GM06990 (cell line): ENCODE measurements around the gene SNTB2.

ENCODE experiments used
- DNase-seq: peaks from one replicate; pipeline ENCODE4 v3.0.0-alpha.2; 2011; ENCODE audit not compliant: insufficient read length; ENCODE audit errors: extremely low read depth
- H3K27me3 ChIP-seq: replicated peaks from 2 replicates; pipeline ENCODE4 v1.6.0; 2011; ENCODE audit warnings: low read length; ENCODE audit not compliant: control insufficient read depth, insufficient read depth
- H3K36me3 ChIP-seq: 2 replicates; pipeline ENCODE4 v1.5.1; 2011; ENCODE audit warnings: low read length; ENCODE audit not compliant: control insufficient read depth, insufficient read depth
- H3K4me3 ChIP-seq: replicated peaks from 2 replicates; pipeline ENCODE4 v1.5.1; 2011; ENCODE audit warnings: low read depth, mild to moderate bottlenecking, control low read depth, low read length
- CTCF ChIP-seq: IDR thresholded peaks from 2 replicates; pipeline ENCODE4 v1.5.1; 2011; ENCODE audit warnings: low read length, control low read depth, mild to moderate bottlenecking, inconsistent platforms; ENCODE audit not compliant: insufficient read depth, poor library complexity, severe bottlenecking

SNTB2 gene

GRCh38 chr16:69166221-69166833 is 20.6 kb upstream of the SNTB2 start:
- TF ChIP-seq CTCF = no peak
- Histone ChIP-seq H3K4me3 (no peak overlapping the region), H3K27me3 (no peaks in the 10 kb centered on the region), H3K36me3 (peaks cover 14% of the 10 kb centered on the region)
- no peak for DNase-seq

DNA sequence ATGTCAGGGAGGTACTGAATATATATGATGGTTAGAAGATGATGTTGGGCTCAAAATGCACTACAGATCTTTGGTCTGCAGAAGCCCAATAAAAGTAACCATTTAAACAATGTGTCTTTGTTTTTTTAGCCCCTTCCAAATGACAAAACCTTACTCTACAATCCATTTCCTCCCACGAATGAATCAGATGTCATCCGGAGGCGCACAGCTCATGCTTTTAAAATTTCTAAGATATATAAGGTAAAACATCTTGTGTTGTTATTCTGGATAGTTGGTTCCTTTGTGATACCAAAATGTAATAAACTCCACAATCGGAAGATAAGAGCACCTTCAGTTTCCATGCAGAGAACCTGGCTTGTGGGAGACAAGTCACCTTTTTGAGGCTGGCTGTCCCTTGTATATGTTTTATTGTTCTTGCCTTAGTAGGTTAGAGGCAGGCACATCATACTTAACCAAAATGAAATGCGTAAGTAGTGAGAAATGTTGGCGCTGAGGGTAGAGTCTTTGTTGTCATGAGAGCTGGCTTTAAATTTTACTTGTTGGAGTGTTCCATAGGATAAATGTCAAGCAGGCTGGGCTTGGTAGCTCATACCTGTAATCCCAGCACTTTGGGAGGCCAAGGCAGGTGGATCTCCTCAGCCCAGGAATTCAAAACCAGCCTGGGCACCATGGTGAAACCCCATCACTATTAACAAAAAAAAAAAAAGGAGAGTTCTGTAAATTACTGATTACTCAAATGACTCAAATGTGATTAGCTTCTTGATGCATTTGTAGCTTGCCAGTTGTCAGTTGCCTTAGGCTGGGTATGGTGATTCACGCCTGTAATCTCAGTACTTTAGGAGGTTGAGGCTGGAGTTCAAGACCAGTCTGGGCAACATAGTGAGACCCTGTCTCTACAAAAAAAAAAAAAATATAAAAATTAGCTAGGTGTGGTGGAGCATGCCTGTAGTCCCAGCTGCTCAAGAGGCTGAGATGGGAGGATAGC is 19.7 kb upstream of the SNTB2 start:
- TF ChIP-seq CTCF = no peak
- DNase-seq = no peak
- Histone ChIP-seq H3K27me3 (no peaks in the 10 kb centered on the region), H3K36me3 (peaks cover 11% of the 10 kb centered on the region), H3K4me3 (no peak overlapping the region)

- Histone ChIP-seq H3K36me3 (peaks cover 11% of the 10 kb centered on the region), H3K27me3 (no peaks in the 10 kb centered on the region), H3K4me3 (no peak overlapping the region)
- DNase-seq = no peak
- no peak for TF ChIP-seq CTCF
These were observed 17.9 kb upstream of the SNTB2 start for GRCh38 chr16:69169051-69169450.

DNA sequence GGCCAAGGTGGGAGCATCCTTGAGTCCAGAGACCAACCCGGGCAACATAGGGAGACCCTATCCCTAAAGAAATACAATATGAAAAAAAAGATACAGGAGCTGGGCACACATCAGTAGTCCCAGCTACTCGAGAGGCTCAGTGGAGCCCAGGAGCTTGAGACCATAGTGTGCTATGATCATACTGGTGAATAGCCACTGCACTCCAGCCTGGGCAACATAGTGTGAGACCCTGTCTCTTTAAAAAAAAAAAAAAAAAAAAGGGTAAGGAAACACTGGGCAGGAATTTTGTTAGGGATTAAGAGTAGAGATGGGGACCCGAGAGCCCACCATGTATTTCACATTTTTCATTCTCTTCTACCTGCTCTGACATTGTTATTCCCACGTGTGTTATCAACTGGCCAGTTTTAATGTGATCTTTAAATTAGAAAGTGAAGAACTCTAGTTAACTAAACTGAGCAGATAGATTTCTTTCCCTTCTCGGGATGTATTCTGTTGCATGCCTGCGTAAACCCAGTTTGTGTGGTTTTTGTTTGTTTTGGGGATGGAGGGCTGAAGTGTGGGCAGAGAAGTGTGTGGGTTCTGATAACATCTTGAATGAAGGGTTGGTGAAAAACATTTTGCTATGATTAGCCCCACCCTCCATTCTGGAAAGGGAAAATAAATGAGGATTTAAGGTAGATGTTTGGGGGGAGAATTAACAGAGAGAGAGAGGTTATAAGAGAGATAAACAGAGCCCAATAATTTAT is 17.2 kb upstream of the SNTB2 start:
- TF ChIP-seq CTCF = no peak
- Histone ChIP-seq H3K27me3 (no peaks in the 10 kb centered on the region), H3K36me3 (peaks cover 11% of the 10 kb centered on the region), H3K4me3 (no peak overlapping the region)
- DNase-seq = no peak

DNA sequence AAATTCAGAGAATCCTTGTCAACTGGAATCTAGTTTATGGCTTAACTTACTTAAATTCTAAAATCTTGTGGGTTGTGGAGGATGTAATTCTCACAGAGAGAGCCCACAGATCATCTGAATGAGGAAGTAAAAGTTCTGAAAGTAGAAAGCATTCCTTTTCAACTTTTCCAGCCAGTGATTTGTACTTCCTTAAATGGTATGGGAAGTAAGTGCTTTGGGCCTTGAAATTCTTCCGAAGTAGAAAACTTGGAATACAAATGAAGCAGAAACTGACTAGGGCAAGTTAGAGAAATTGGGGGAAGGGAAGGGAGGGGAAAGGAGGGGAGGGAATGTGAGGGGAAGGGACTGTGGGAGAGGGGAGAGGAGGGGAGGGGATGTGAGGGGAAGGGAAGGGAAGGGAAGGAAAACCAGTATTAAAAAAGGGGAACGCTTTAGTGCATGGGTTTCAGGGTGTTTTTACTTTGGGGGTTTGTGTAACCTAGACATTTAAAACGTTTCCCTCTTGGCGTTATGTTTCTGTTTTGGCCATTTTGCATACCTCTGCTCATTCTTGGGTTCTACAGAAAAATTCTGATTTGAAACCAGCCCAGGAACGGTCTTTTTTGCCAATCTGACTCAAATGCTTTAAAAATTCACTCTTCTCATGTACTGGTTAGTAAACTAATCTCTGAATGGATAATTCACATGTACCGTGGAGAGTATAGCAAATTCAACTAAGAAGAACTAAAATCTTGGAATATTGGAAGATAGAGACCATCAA is 15.5 kb upstream of the SNTB2 start:
- no peak for DNase-seq
- TF ChIP-seq CTCF = no peak
- H3K4me3 ChIP-seq = no peak overlapping the region
- no peaks in the 10 kb centered on the region for H3K27me3 ChIP-seq
- peaks cover 3% of the 10 kb centered on the region for H3K36me3 ChIP-seq
